Uterus (tissue), 4 donors: Measurements from ENCODE around the gene DDX60. TPM values are rescaled to one million over a fixed set of nuclear protein-coding genes. Genes with fewer than 3 reads are reported as not detected.

ENCODE experiments used
- DNase-seq, 2 donors: peaks; one replicate each; pipeline ENCODE4 v3.0.0-alpha.2; 2019 to 2020
- H3K27ac ChIP-seq, 2 donors: fragments of 200-600 bp; sonication (generic); 1 replicate in 1 of 2; 2 replicates in 1 of 2; pipeline ENCODE4 v1.5.1; 2016 to 2018
- H3K27me3 ChIP-seq, 2 donors: fragments of 200-600 bp; sonication (generic); one replicate each; pipeline ENCODE4 v1.5.1; 2018 to 2019; ENCODE audit warnings: control low read depth in 1 of 2
- H3K36me3 ChIP-seq, 2 donors: fragments of 200-600 bp; sonication (generic); one replicate each; pipeline ENCODE4 v1.5.1; 2019; ENCODE audit warnings: control low read depth in 1 of 2
- H3K4me1 ChIP-seq, 2 donors: fragments of 200-600 bp; sonication (generic); one replicate each; pipeline ENCODE4 v1.5.1; 2018 to 2019; ENCODE audit warnings: control low read depth in 1 of 2
- H3K4me3 ChIP-seq, 2 donors: fragments of 200-600 bp; sonication (generic); 1 replicate in 1 of 2; 2 replicates in 1 of 2; pipeline ENCODE4 v1.5.1; 2018 to 2019; ENCODE audit warnings: mild to moderate bottlenecking in 1 of 2
- H3K9me3 ChIP-seq, 2 donors: fragments of 200-600 bp; sonication (generic); one replicate each; pipeline ENCODE4 v1.5.1; 2019; ENCODE audit warnings: control low read depth in 1 of 2
- CTCF ChIP-seq, 4 experiments: fragments of 200-600 bp in 2 of 4; fragments of 450-650 bp in 2 of 4; sonication (generic) in 2 of 4; IDR thresholded peaks; one replicate each; pipeline ENCODE4 v1.5.1; 2016 to 2019; ENCODE audit warnings: antibody characterized with exemption in 4 of 4, mild to moderate bottlenecking in 2 of 4, moderate library complexity in 1 of 4
- POLR2A ChIP-seq, 2 donors: fragments of 450-650 bp; IDR thresholded peaks; one replicate each; pipeline ENCODE4 v1.6.1; 2016; ENCODE audit warnings: antibody characterized with exemption in 2 of 2, mild to moderate bottlenecking in 1 of 2, moderate library complexity in 1 of 2
- intact Hi-C: fragments of 100-400 bp; cut with DNase I; formaldehyde crosslinking; loops from one replicate; pipeline ENCODE4 v1.15.1; 2023; ENCODE audit warnings: low total_unique reads
- total RNA-seq, 4 donors: library from RNA; depleted of rRNA in 3 of 4; stranded (reverse); fragments of >200 nt in 3 of 4; gene quantifications; one replicate each; pipeline versions ENCODE4 v1.1.0 to v1.2.4, GENCODE V29; 2014 to 2023
- donor health status: DM: yes; HTN: yes; CAD: no.

Gene DDX60
- total RNA-seq, 4 donors from 2014 or later: 10.0 to 45.1 (median 27.3) TPM

GRCh38 chr4:168197926-168198325 is 120.6 kb downstream of the DDX60 start:
- Histone ChIP-seq H3K4me3 (no peak overlapping the region), H3K27ac (no peak overlapping the region), H3K9me3 (peaks cover 0 to under 1% of the 10 kb centered on the region in 2 donors), H3K36me3 (no peaks in the 10 kb centered on the region), H3K27me3 (no peaks in the 10 kb centered on the region), H3K4me1 (no peaks in the 10 kb centered on the region)
- intact Hi-C loops: no loop called here
- DNase-seq: no peak
- TF ChIP-seq CTCF (IDR thresholded peaks at IDR 0.05): no peak
- TF ChIP-seq POLR2A (IDR thresholded peaks at IDR 0.05): no peak

- no peak for DNase-seq
- TF ChIP-seq POLR2A (IDR thresholded peaks at IDR 0.05) (no peak), CTCF (IDR thresholded peaks at IDR 0.05) (no peak)
- Histone ChIP-seq H3K27ac (no peak overlapping the region), H3K4me3 (no peak overlapping the region), H3K4me1 (no peaks in the 10 kb centered on the region), H3K9me3 (no peaks in the 10 kb centered on the region), H3K36me3 (no peaks in the 10 kb centered on the region), H3K27me3 (no peaks in the 10 kb centered on the region)
- intact Hi-C loops: no loop called here
Observed at GRCh38 chr4:168188754-168189153, 129.8 kb downstream of the DDX60 start.

GRCh38 chr4:168183717-168184571 is 134.6 kb downstream of the DDX60 start:
- intact Hi-C loops: no loop called here
- Histone ChIP-seq H3K4me1 (no peaks in the 10 kb centered on the region), H3K27ac (no peak overlapping the region), H3K27me3 (no peaks in the 10 kb centered on the region), H3K4me3 (no peak overlapping the region), H3K9me3 (no peaks in the 10 kb centered on the region), H3K36me3 (no peaks in the 10 kb centered on the region)
- no peak for DNase-seq
- peak in 3 of 4 experiments; percentile 20 to 37 (median 29) for TF ChIP-seq CTCF (IDR thresholded peaks at IDR 0.05)
- no peak for TF ChIP-seq POLR2A (IDR thresholded peaks at IDR 0.05)

- no peaks in the 10 kb centered on the region for H3K4me1 ChIP-seq
- H3K36me3 ChIP-seq: no peaks in the 10 kb centered on the region
- H3K9me3 ChIP-seq: no peaks in the 10 kb centered on the region
- DNase-seq: no peak
- TF ChIP-seq CTCF (IDR thresholded peaks at IDR 0.05) (no peak), POLR2A (IDR thresholded peaks at IDR 0.05) (no peak)
- H3K27ac ChIP-seq: no peak overlapping the region
- H3K27me3 ChIP-seq: no peaks in the 10 kb centered on the region
- no peak overlapping the region for H3K4me3 ChIP-seq
- intact Hi-C loops: no loop called here
Observed at GRCh38 chr4:168177546-168178149, 140.9 kb downstream of the DDX60 start.

GRCh38 chr4:168174308-168174707 is 144.2 kb downstream of the DDX60 start:
- Histone ChIP-seq H3K4me3 (no peak overlapping the region), H3K4me1 (no peaks in the 10 kb centered on the region), H3K9me3 (no peaks in the 10 kb centered on the region), H3K36me3 (no peaks in the 10 kb centered on the region), H3K27me3 (no peaks in the 10 kb centered on the region), H3K27ac (no peak overlapping the region)
- DNase-seq: no peak
- intact Hi-C loops: no loop called here
- no peak for TF ChIP-seq POLR2A (IDR thresholded peaks at IDR 0.05)
- TF ChIP-seq CTCF (IDR thresholded peaks at IDR 0.05): no peak
